ENCODE measurements around the gene PGA5.
"Not testable (repeated sequence)": the region's sequence is repeated elsewhere in the genome, so short reads cannot be mapped to it uniquely, and the experiment has no call there.

The PGA5 gene

GRCh38 chr11:61240875-61241274 is at the start of gene PGA5:
Gene PGA5, plus strand, starts transcription at chr11:61241175. Its CDS starts 52 bp downstream, at chr11:61241227.
- not testable (repeated sequence) for DNase-seq (ENCODE audit: low read depth)

DNA sequence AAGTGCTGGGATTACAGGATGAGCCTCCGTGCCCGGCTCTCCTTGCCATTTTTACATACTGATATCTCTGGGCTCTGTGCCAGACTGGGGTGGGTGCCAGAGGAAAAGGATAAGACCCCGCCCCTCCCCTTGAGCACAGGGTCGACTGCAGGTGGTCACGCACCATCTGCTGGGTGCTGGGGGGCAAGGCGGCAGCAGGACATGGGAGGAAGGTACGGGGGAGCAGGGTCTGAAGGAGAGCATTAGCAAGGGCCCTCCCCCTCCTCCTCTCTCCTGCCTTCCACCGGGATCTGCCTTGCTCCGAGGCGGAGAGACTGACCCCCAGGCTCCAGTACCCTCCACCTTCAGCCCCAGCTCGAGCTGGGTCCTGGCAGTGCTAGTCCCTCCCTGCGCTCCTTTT is 47.4 kb upstream of the PGA5 start:
- no peak for DNase-seq (ENCODE audit: low read depth)

- no peak for DNase-seq (ENCODE audit: low read depth)
These were observed 46.8 kb upstream of the PGA5 start for GRCh38 chr11:61194169-61194671.

- no peak for DNase-seq (ENCODE audit: low read depth)
These were observed 45.8 kb upstream of the PGA5 start for GRCh38 chr11:61194981-61195695.

GRCh38 chr11:61195719-61196118 is 45.3 kb upstream of the PGA5 start:
- DNase-seq (ENCODE audit: low read depth), result no peak

- no peak for DNase-seq (ENCODE audit: low read depth)
These were observed 42.6 kb upstream of the PGA5 start for GRCh38 chr11:61198361-61198760.

DNA sequence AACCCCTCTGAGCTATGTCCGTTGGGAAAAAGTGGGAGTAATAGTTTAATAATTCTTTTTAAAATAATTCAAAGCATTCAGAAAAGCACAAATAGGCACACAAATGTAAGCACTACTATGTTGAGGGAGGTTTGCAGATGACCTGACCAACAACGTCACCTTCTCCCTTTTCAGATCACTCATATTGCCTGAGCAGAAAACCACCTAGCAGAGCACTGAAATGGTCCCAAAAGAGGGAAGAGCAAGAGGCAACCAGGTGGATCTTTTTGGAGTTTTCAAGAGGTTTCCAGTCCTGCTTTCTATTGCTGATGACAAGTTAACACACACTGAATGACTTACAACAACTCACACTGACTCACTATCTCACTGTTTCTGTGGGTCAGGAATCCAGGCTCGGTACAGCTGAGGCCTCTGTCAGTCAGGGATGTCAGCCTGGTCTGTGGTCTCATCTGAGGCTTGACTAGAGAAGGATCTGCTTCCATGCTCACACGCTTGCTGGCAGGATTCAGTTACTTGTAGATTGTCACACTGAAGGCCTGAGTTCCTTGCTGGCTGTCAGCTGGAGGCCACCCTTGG is 41.9 kb upstream of the PGA5 start:
- DNase-seq (ENCODE audit: low read depth), result no peak

- no peak for DNase-seq (ENCODE audit: low read depth)
These were observed 39.5 kb upstream of the PGA5 start for GRCh38 chr11:61201476-61201875.

DNA sequence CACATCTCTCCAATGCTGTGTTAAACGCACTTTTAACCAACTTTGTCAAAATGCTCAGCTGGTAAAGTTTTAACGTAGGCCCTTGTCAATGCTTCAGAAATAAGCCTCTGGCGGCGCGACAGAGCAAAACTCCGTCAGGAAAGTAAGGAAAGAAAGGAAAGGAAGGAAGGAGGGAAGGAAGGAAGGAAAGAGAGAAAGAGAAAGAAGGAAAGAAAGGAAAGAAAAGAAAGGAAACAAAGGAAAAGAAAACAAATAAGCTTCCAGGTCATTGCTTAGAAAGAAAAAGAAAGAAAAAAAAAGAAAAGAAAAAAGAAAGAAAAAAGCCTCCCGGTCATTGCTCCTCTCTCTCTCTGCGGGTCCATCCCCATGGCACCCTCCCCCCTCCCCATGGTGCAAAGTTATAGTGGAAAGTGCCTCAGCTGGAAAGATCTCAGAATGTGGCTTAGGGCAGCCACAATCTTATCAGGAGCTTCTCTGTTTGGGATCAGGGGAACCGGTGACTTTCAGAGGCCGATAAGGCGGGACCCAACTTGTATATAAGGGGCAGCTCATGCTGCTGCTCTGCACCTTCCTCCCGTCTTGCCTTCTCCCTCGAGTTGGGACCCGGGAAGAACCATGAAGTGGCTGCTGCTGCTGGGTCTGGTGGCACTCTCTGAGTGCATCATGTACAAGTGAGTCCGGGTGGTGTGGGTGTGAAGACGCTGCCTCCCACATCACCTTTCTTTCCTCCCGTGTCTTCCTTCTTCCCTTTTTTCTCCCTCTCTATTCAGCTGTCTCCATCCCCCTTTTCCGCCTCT is 37.8 kb upstream of the PGA5 start, which contains the start of gene PGA3:
TSS of gene PGA3 (plus strand) at position 566 of the 797 bp plus-strand sequence. CDS start at position 616, 50 bp downstream.
- DNase-seq (ENCODE audit: low read depth), result not testable (repeated sequence)

DNA sequence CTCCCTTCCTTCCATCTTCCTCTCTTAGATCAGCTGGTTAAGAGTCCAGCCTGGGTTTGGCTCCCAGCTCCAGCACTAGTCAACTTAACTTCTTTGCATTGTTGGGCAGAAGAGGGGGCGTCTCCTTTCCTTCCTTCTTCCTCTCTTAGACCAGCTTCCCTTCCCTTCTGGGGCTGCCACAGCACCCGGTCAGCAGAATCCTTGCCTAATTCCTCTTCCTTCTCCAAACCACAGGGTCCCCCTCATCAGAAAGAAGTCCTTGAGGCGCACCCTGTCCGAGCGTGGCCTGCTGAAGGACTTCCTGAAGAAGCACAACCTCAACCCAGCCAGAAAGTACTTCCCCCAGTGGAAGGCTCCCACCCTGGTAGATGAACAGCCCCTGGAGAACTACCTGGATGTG is 37.1 kb upstream of the PGA5 start:
- not testable (repeated sequence) for DNase-seq (ENCODE audit: low read depth)

GRCh38 chr11:61204502-61205059 is 36.4 kb upstream of the PGA5 start:
- DNase-seq (ENCODE audit: low read depth), result not testable (repeated sequence)

GRCh38 chr11:61207636-61208310 is 33.2 kb upstream of the PGA5 start:
- not testable (repeated sequence) for DNase-seq (ENCODE audit: low read depth)

GRCh38 chr11:61210629-61211028 is 30.3 kb upstream of the PGA5 start:
- DNase-seq (ENCODE audit: low read depth), result not testable (repeated sequence)

DNA sequence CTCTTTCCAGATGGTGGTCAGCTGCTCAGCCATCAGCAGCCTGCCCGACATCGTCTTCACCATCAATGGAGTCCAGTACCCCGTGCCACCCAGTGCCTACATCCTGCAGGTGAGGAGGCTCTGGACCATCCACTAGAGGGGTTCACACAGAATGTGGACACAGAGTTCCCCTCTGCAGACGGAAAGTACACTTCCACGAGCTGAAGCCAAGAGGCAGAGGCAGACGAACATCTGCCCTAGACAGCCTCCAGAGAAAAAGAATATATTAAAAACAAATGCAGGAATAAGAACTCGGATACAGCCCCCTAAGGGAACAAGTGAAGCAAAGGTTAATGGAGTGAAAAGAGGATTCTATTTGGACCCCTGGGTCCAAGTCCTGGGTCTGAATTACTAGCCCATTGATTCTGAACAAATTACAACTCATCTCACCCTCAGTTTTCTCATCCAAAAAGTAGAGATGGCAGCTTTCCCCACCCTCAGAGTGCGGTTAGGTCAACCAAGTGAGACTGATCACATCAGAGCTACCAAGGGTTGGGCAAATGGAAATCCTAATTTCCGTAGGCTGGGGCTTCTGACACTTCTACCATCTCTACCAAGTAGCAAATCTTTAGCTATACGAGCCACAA is 29.5 kb upstream of the PGA5 start:
- not testable (repeated sequence) for DNase-seq (ENCODE audit: low read depth)

GRCh38 chr11:61212202-61212601 is 28.8 kb upstream of the PGA5 start:
- DNase-seq (ENCODE audit: low read depth), result not testable (repeated sequence)

DNA sequence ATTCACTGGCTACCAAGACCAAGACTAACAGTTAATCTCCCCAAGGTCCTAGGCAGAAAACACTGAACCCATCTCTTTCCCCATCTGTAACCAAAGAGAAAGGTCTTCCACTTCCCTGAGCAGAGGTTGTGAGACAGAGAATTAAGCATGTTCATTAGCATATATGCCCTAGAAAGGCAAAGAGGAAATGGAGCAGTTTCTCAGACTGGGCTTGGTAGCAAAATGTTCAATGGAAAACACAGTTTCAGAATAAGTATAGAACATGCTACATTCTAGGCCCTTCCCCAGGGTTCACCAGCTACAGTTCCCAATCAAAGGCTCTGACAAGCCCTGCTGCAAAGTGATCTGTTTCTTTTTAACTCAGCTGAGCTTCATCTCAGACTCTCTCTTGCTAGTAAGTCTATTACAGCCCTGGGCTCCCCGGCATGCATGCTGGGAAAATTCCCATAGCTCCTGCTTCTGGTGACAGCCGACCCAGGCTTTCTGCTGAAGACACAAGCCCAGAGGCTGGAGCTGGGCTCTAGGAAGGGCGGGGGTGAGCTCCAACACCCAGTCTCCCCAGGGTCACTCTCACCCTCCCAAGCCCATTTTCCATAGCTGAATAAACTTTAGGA is 27.2 kb upstream of the PGA5 start:
- DNase-seq (ENCODE audit: low read depth), result not testable (repeated sequence)

GRCh38 chr11:61218306-61218705 is 22.7 kb upstream of the PGA5 start:
- DNase-seq (ENCODE audit: low read depth), result not testable (repeated sequence)

GRCh38 chr11:61219016-61219415 is 22.0 kb upstream of the PGA5 start:
- DNase-seq (ENCODE audit: low read depth), result not testable (repeated sequence)

DNA sequence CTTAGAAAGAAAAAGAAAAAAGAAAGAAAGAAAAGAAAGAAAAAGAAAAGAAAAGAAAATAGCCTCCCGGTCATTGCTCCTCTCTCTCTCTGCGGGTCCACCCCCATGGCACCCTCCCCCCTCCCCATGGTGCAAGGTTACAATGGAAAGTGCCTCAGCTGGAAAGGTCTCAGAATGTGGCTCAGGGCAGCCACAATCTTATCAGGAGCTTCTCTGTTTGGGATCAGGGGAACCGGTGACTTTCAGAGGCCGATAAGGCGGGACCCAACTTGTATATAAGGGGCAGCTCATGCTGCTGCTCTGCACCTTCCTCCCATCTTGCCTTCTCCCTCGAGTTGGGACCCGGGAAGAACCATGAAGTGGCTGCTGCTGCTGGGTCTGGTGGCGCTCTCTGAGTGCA is 18.9 kb upstream of the PGA5 start, which contains the start of gene PGA4:
TSS of gene PGA4 (plus strand) at position 301 of the 400 bp plus-strand sequence. CDS start at position 355, 54 bp downstream.
- DNase-seq (ENCODE audit: low read depth), result not testable (repeated sequence)

- DNase-seq (ENCODE audit: low read depth), result not testable (repeated sequence)
These were observed 18.3 kb upstream of the PGA5 start for GRCh38 chr11:61222692-61223091.

Data from stimulated activated CD8-positive, alpha-beta memory T cell treated with anti-CD3 and anti-CD28 coated beads, Interleukin-15, amount 100 ng/mL, for 1 hour (primary cell).